Natural killer cell (primary cell): ENCODE data around the gene PIGU. TPM values are rescaled to one million over a fixed set of nuclear protein-coding genes. Genes with fewer than 3 reads are reported as not detected.

Source experiments
- ATAC-seq, 3 donors: fragments of 150-1000 bp in 2 of 3; fragments of 200-7000 bp in 1 of 3; cut with Tn5 transposase; 1 replicate in 1 of 3; 2 replicates in 2 of 3; pipeline ENCODE4 v1.10.0; 2021; ENCODE audit warnings: mild to moderate bottlenecking in 2 of 3, moderate library complexity in 2 of 3
- DNase-seq, 2 donors: peaks; one replicate each; pipeline versions ENCODE4 v3.0.0 to v3.0.0-alpha.2; 2013 to 2021; ENCODE audit warnings: mixed read lengths in 1 of 2
- H3K27ac ChIP-seq: one replicate; pipeline ENCODE4 v1.5.1; 2013; ENCODE audit warnings: mild to moderate bottlenecking, low read length
- H3K27me3 ChIP-seq: one replicate; pipeline ENCODE4 v1.6.1; 2013; ENCODE audit warnings: low read length; ENCODE audit not compliant: control insufficient read depth, insufficient read depth
- H3K36me3 ChIP-seq: one replicate; pipeline ENCODE4 v1.6.1; 2013; ENCODE audit warnings: low read length; ENCODE audit not compliant: control insufficient read depth, insufficient read depth
- H3K4me1 ChIP-seq: one replicate; pipeline ENCODE4 v1.6.1; 2013; ENCODE audit warnings: low read length; ENCODE audit not compliant: control insufficient read depth, insufficient read depth
- H3K4me3 ChIP-seq: one replicate; pipeline ENCODE4 v1.5.1; 2013; ENCODE audit warnings: low read length
- H3K9me3 ChIP-seq: one replicate; pipeline ENCODE4 v1.6.1; 2013; ENCODE audit warnings: low read length; ENCODE audit not compliant: control insufficient read depth, insufficient read depth
- H3K27ac Mint-ChIP-seq, 2 donors: one replicate each; pipeline ENCODE4 v1.8.0; 2022; ENCODE audit warnings: mild to moderate bottlenecking in 2 of 2, mixed read lengths in 2 of 2, moderate library complexity in 1 of 2
- H3K27me3 Mint-ChIP-seq, 2 donors: one replicate each; pipeline ENCODE4 v1.8.0; 2022; ENCODE audit warnings: low read depth in 2 of 2, mixed read lengths in 2 of 2
- H3K36me3 Mint-ChIP-seq: one replicate; pipeline ENCODE4 v1.8.0; 2022; ENCODE audit warnings: mixed read lengths
- H3K4me1 Mint-ChIP-seq, 2 donors: one replicate each; pipeline ENCODE4 v1.8.0; 2022; ENCODE audit warnings: mixed read lengths in 2 of 2
- H3K4me3 Mint-ChIP-seq: one replicate; pipeline ENCODE4 v1.8.0; 2022; ENCODE audit warnings: mild to moderate bottlenecking, moderate library complexity, mixed read lengths
- H3K9me3 Mint-ChIP-seq, 2 donors: one replicate each; pipeline ENCODE4 v1.8.0; 2022; ENCODE audit warnings: mixed read lengths in 2 of 2
- WGBS: methylation state at CpG from one replicate; pipeline ENCODE4 v1.1.7; 2013; ENCODE audit warnings: missing lambda C conversion rate; ENCODE audit not compliant: insufficient coverage; 5-methylcytosine and 5-hydroxymethylcytosine counted together
- intact Hi-C: fragments of 100-400 bp; cut with micrococcal nuclease; formaldehyde crosslinking; loops from one replicate; pipeline ENCODE4 v1.14.2; 2022
- total RNA-seq, 4 donors: library from RNA; stranded (reverse); fragments of 120-200 nt in 1 of 4; gene quantifications; one replicate each; pipeline versions ENCODE4 v1.2.3 to v1.2.4, GENCODE V29; 2013 to 2022
- TF ChIP-seq, protein P1 (sequence below): fragments of 200-600 bp; IDR thresholded peaks from one replicate; pipeline ENCODE4 v1.8.0; 2022; ENCODE audit warnings: antibody characterized with exemption

Gene PIGU
- total RNA-seq, 3 donors from 2014 or later (not counting 1 experiment from before 2014, with no cell fraction given), result 7.0 to 11.1 (median 8.2) TPM

DNA sequence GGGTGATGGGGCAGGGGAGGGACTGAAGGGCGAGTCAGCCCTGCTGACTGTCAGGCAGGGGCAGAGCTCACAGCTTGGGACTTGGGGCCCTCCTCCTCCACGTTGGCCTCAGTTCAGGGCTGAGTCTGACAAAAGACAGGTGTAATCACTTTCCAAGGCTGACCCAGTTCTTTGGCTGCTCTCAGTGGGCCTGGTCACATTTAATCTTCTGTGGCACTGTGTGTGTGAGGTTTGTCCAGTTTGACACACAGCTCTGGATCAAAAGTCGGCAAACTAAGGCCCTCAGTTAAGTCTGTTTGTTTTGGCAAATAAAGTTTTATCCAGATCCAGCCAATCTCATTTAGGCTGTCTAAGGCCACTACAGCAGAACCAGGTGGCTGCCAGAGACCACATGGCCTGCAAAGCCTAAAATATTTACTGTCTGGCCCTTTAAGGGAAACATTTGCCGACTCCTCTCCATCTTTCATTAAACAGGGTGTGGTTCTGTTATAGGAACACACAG is 123.5 kb downstream of the PIGU start:
- peaks cover 7% of the 10 kb centered on the region for H3K4me1 ChIP-seq
- intact Hi-C loops, result no loop called here
- Mint-ChIP-seq H3K4me3 (no peak overlapping the region), H3K27me3 (no peaks in the 10 kb centered on the region), H3K27ac (no peak overlapping the region), H3K4me1 (peaks cover 7 to 13% of the 10 kb centered on the region in 2 donors), H3K9me3 (no peaks in the 10 kb centered on the region), H3K36me3 (no peaks in the 10 kb centered on the region)
- no peaks in the 10 kb centered on the region for H3K9me3 ChIP-seq
- ATAC-seq (no peak), DNase-seq (no peak)
- H3K27ac ChIP-seq, result no peak overlapping the region
- TF ChIP-seq, protein P1, sequence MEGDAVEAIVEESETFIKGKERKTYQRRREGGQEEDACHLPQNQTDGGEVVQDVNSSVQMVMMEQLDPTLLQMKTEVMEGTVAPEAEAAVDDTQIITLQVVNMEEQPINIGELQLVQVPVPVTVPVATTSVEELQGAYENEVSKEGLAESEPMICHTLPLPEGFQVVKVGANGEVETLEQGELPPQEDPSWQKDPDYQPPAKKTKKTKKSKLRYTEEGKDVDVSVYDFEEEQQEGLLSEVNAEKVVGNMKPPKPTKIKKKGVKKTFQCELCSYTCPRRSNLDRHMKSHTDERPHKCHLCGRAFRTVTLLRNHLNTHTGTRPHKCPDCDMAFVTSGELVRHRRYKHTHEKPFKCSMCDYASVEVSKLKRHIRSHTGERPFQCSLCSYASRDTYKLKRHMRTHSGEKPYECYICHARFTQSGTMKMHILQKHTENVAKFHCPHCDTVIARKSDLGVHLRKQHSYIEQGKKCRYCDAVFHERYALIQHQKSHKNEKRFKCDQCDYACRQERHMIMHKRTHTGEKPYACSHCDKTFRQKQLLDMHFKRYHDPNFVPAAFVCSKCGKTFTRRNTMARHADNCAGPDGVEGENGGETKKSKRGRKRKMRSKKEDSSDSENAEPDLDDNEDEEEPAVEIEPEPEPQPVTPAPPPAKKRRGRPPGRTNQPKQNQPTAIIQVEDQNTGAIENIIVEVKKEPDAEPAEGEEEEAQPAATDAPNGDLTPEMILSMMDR, result no peak
- H3K27me3 ChIP-seq, result no peaks in the 10 kb centered on the region
- H3K36me3 ChIP-seq, result no peaks in the 10 kb centered on the region
- no peak overlapping the region for H3K4me3 ChIP-seq
- WGBS, result 73% methylated on average over 3 of the region's 4 CpGs

DNA sequence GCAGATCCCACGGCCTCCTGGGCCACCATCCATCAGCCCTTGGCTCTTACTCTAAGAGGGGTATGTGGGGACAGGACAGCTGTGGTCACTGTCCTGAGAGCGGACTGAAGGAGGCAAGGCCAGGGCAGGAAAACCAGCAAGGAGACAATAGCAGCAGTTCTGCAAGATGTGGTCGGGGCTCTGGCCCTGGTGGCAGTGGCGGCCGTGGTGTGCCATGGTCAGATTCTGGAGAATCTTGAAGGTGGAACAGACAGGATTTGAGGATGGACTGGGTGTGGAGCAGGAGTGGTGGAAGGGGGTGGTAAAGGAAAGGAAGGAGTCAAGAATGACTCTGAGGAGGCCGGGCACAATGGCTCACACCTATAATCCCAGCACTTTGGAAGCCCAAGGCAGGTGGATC is 124.3 kb downstream of the PIGU start:
- H3K4me3 ChIP-seq, result no peak overlapping the region
- no peaks in the 10 kb centered on the region for H3K36me3 ChIP-seq
- Mint-ChIP-seq H3K27ac (peak overlapping the region in 1 of 2 donors; percentile 36), H3K9me3 (no peaks in the 10 kb centered on the region), H3K36me3 (no peaks in the 10 kb centered on the region), H3K4me1 (peaks cover 0 to 6% of the 10 kb centered on the region in 2 donors), H3K4me3 (no peak overlapping the region), H3K27me3 (no peaks in the 10 kb centered on the region)
- no peaks in the 10 kb centered on the region for H3K27me3 ChIP-seq
- intact Hi-C loops, result no loop called here
- no peak for DNase-seq
- H3K4me1 ChIP-seq, result peaks cover 2% of the 10 kb centered on the region
- H3K27ac ChIP-seq, result no peak overlapping the region
- 96% methylated on average over 6 of the region's 6 CpGs for WGBS
- no peak for ATAC-seq
- TF ChIP-seq, protein P1, result no peak
- no peaks in the 10 kb centered on the region for H3K9me3 ChIP-seq

DNA sequence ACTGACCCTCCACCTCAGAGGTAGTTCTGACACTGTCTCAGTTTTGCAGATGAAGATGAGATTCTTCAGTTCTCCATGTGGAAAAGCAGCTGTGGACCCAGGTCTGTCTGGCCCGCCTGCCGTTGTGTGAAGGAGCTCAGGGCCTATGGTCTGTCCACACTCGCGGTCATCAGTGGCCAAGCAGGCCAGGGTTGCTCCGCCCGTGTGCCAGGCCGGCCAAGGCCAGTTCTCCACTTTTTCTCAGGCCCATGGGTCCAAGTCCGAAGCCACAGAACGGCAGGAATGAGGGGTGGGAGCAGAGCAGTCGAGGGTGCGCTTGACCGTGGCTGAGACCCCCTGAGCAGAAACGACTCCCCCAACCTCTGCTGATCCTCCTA is 127.0 kb downstream of the PIGU start:
- no peaks in the 10 kb centered on the region for H3K36me3 Mint-ChIP-seq
- DNase-seq (no peak), ATAC-seq (no peak)
- H3K27ac Mint-ChIP-seq, result no peak overlapping the region
- 96% methylated on average over 13 of the region's 13 CpGs for WGBS
- H3K27me3 Mint-ChIP-seq, result no peaks in the 10 kb centered on the region
- no peaks in the 10 kb centered on the region for H3K9me3 Mint-ChIP-seq
- no peak overlapping the region for H3K27ac ChIP-seq
- TF ChIP-seq, protein P1, result no peak
- intact Hi-C loops, result no loop called here
- no peaks in the 10 kb centered on the region for H3K9me3 ChIP-seq
- no peaks in the 10 kb centered on the region for H3K4me1 ChIP-seq
- H3K4me3 Mint-ChIP-seq, result no peak overlapping the region
- no peaks in the 10 kb centered on the region for H3K27me3 ChIP-seq
- H3K36me3 ChIP-seq, result no peaks in the 10 kb centered on the region
- H3K4me3 ChIP-seq, result no peak overlapping the region
- H3K4me1 Mint-ChIP-seq, result no peaks in the 10 kb centered on the region

DNA sequence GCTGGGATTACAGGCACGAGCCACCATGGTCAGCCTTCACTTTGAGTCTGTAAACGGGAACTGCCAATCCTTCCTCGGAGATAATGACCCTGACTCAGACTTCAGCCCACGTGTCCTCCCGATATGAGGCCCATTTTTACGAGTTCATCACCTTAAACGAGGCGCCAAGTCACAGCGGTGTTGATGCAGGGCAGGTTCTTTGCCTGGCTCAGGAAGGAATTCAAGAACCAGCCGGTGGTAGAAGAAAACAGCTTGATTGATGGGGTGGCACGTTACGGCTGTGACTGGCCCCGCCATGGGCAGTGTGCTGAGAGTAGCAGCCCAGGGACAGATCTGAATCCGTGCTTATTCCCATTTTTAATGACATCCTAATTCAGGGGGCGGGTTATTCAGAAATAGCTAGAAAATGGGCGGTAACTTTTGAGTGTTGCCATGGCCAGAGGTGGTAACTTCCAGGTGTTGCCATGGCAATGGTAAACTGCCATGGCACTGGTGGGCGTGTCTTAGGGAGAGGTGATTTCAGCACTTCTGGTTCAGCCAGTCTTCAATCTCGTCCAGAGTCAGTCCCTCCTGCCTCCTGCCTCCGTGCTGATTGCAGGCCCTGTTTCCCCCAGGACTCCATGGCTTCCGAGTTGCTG is 127.5 kb downstream of the PIGU start:
- H3K9me3 ChIP-seq, result no peaks in the 10 kb centered on the region
- no peak overlapping the region for H3K4me3 Mint-ChIP-seq
- peaks cover 4% of the 10 kb centered on the region in 2 donors for H3K4me1 Mint-ChIP-seq
- no peaks in the 10 kb centered on the region for H3K27me3 Mint-ChIP-seq
- peak in 2 of 3 donors; percentile 61 for ATAC-seq
- no peaks in the 10 kb centered on the region for H3K9me3 Mint-ChIP-seq
- no peaks in the 10 kb centered on the region for H3K4me1 ChIP-seq
- no peak overlapping the region for H3K4me3 ChIP-seq
- H3K36me3 Mint-ChIP-seq, result no peaks in the 10 kb centered on the region
- DNase-seq, result peak in 1 of 2 donors; percentile 28
- H3K36me3 ChIP-seq, result no peaks in the 10 kb centered on the region
- intact Hi-C loops, result no loop called here
- no peaks in the 10 kb centered on the region for H3K27me3 ChIP-seq
- no peak overlapping the region for H3K27ac ChIP-seq
- H3K27ac Mint-ChIP-seq, result no peak overlapping the region
- WGBS, result 70% methylated on average over 20 of the region's 20 CpGs
- TF ChIP-seq, protein P1, result no peak
